Naive thymus-derived CD8-positive, alpha-beta T cell (primary cell): ENCODE measurements around the gene ERBB4. TPM values are rescaled to one million over a fixed set of nuclear protein-coding genes. Genes with fewer than 3 reads are reported as not detected.

Source experiments
- ATAC-seq, 2 donors: fragments of 150-1000 bp; cut with Tn5 transposase in 1 of 2; sonication (Bioruptor Pico), chemical (Tn5 transposase) in 1 of 2; 1 replicate in 1 of 2; 2 replicates in 1 of 2; pipeline ENCODE4 v1.10.0; 2021; ENCODE audit warnings: mild to moderate bottlenecking in 2 of 2, moderate library complexity in 2 of 2
- POLR2A ChIA-PET: fragments of 350-600 bp; sonication (Branson Sonifier 250); formaldehyde crosslinking; loops from one replicate; lab custom pipeline; 2021; ENCODE audit warnings: antibody characterized with exemption; lab: Charles Lee
- DNase-seq, 10 donors: peaks; one replicate each; pipeline versions ENCODE4 v3.0.0 to v3.0.0-alpha.2; 2020 to 2022
- H3K27ac Mint-ChIP-seq, 10 donors: one replicate each; pipeline ENCODE4 v1.8.0; 2020 to 2022; ENCODE audit warnings: mild to moderate bottlenecking in 10 of 10, mixed read lengths in 10 of 10, moderate library complexity in 4 of 10, inconsistent platforms in 1 of 10
- H3K27me3 Mint-ChIP-seq, 5 donors: one replicate each; pipeline ENCODE4 v1.8.0; 2021 to 2022; ENCODE audit warnings: mixed read lengths in 5 of 5
- H3K36me3 Mint-ChIP-seq, 3 donors: one replicate each; pipeline ENCODE4 v1.8.0; 2020 to 2022; ENCODE audit warnings: mixed read lengths in 3 of 3, mild to moderate bottlenecking in 2 of 3, inconsistent platforms in 1 of 3
- H3K4me1 Mint-ChIP-seq, 4 donors: one replicate each; pipeline ENCODE4 v1.8.0; 2021 to 2022; ENCODE audit warnings: mixed read lengths in 4 of 4
- H3K4me3 Mint-ChIP-seq, 10 donors: one replicate each; pipeline ENCODE4 v1.8.0; 2020 to 2022; ENCODE audit warnings: mild to moderate bottlenecking in 10 of 10, mixed read lengths in 10 of 10, moderate library complexity in 6 of 10, inconsistent platforms in 1 of 10
- H3K9me3 Mint-ChIP-seq, 9 donors: one replicate each; pipeline ENCODE4 v1.8.0; 2020 to 2022; ENCODE audit warnings: mixed read lengths in 9 of 9, mild to moderate bottlenecking in 3 of 9, inconsistent platforms in 1 of 9, moderate library complexity in 1 of 9
- polyA plus RNA-seq, 3 donors: library from polyadenylated mRNA; unstranded; fragments of 300-500 nt; fragmentation: Illumina TruSeq; gene quantifications; one replicate each; pipeline ENCODE4 v1.2.3, GENCODE V29; 2021
- total RNA-seq, 8 experiments: library from RNA in 2 of 8; stranded (reverse) in 2 of 8; gene quantifications; one replicate each; pipeline ENCODE4 v1.2.3 and lab custom pipeline; 2021 to 2026

Gene ERBB4
- total and polyA plus RNA-seq, 5 experiments from 2014 or later = not detected

DNA sequence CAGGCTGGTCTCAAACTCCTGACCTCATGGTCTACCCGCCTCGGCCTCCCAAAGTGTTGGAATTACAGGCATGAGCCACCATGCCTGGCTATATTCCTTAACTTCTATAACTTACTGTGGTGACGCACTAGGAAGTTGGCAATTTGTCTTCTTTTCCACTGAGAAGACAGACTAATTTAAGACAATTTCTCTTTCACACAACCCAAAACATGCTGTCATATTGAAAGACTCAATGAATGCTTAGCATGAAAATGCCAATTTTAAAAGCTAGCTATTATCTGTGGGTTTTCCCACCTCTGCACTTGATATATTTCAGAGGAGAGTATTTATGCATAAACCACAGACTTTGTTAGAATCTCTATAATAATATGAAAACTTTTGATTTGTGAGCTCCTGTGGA, 84.5 kb downstream of the ERBB4 start:
- POLR2A ChIA-PET = no interaction called here
- H3K4me1 Mint-ChIP-seq = no peaks in the 10 kb centered on the region
- H3K27ac Mint-ChIP-seq = no peak overlapping the region
- ATAC-seq = no peak
- no peaks in the 10 kb centered on the region for H3K27me3 Mint-ChIP-seq
- no peaks in the 10 kb centered on the region for H3K36me3 Mint-ChIP-seq
- no peak overlapping the region for H3K4me3 Mint-ChIP-seq
- no peak for DNase-seq
- peaks cover 0 to 6% (median 0%) of the 10 kb centered on the region in 9 donors for H3K9me3 Mint-ChIP-seq

DNA sequence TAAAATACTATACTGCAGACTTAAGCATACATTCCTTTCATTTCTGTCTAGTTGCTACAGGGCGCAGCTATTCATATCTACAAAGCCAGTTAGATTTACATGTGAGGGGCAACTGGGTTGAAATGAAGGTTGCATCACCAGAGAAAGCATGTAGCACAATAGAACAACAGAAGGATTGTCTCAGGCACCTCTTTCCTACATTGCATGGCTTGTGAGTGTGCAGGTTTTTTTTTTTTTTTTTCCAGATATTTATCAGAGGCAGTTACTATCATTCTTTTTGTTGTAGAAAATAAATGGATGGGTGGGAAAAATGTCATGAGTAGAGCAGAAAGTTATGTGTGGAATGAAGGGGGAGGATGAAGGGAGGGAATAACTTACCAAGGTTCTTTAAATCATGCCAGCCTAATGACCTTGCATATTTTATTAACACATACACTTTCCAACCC, 86.8 kb downstream of the ERBB4 start:
- H3K4me3 Mint-ChIP-seq = no peak overlapping the region
- ATAC-seq = no peak
- POLR2A ChIA-PET = no interaction called here

DNA sequence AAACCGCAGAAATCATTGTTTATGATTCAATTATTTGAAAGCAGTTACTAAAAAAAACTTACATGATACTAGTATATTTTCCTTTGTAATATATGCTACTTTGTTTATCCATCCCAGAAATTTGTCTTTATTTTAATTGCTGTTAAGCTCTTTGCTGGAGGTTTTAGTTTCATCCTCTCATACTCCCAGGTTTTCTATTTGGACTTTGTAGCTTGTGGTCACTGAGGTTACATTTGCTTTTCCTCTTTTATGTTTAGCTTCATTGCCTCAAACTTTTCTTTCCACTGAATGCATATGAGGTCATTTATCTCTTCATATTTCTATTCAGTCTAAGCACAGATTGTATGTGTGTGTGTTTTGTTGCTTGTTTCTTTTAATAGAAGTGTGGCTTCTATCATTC, 89.9 kb downstream of the ERBB4 start:
- ATAC-seq = no peak

More for the DNA sequence above, 86.8 kb downstream of the ERBB4 start:
- H3K9me3 Mint-ChIP-seq = no peaks in the 10 kb centered on the region
- no peaks in the 10 kb centered on the region for H3K36me3 Mint-ChIP-seq
- H3K27me3 Mint-ChIP-seq = no peaks in the 10 kb centered on the region
- DNase-seq = no peak
- no peaks in the 10 kb centered on the region for H3K4me1 Mint-ChIP-seq
- H3K27ac Mint-ChIP-seq = no peak overlapping the region

DNA sequence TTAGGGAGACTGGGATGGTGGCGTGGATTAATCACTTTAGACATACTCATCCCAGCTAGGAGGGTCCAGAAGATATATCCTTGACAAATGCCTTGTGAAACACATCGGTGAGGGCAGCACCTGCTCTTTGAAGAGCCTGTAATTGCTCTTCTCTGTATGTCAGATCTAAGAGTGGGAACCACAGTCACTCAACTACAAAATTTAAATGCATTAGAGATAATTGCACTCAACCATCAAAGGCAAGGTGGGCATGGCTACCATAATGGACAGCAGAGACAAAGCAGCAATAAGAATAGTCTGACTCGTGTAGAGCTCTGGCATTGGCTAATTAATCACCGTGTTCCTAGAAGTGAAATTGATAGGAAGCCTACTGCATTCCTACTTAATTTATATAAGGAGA, 96.8 kb downstream of the ERBB4 start:
- no peak overlapping the region for H3K27ac Mint-ChIP-seq
- ATAC-seq (no peak), DNase-seq (no peak)
- no peak overlapping the region for H3K4me3 Mint-ChIP-seq
- H3K4me1 Mint-ChIP-seq = no peaks in the 10 kb centered on the region
- POLR2A ChIA-PET = no interaction called here
- H3K36me3 Mint-ChIP-seq = no peaks in the 10 kb centered on the region
- peaks cover 0 to 24% (median 6%) of the 10 kb centered on the region in 9 donors for H3K9me3 Mint-ChIP-seq
- no peaks in the 10 kb centered on the region for H3K27me3 Mint-ChIP-seq

More for the DNA sequence above, 89.9 kb downstream of the ERBB4 start:
- Mint-ChIP-seq H3K4me1 (no peaks in the 10 kb centered on the region), H3K27ac (no peak overlapping the region), H3K9me3 (peaks cover 0 to 8% (median 0%) of the 10 kb centered on the region in 9 donors), H3K36me3 (no peaks in the 10 kb centered on the region), H3K4me3 (no peak overlapping the region), H3K27me3 (no peaks in the 10 kb centered on the region)
- no peak for DNase-seq
- POLR2A ChIA-PET = no interaction called here

DNA sequence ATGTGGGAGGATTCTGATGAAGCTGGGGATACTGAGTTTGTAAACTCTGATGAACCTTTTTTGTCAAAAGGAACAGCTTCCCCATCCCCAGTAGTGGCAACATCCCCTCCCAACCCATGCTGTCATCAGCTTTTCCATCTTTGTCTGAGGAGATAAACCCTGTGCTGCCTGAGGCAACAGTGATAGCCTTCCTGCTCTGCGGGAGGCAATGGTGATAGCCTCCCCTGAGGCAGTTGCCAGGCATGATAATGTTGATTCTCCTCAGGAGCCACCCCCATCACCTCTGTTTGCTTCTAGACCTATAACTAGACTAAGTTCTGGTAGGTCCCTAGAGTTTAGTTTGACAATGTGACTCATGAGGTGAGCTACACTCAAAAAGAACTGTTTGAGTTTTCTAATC, 97.5 kb downstream of the ERBB4 start:
- ATAC-seq (no peak), DNase-seq (no peak)
- Mint-ChIP-seq H3K27me3 (no peaks in the 10 kb centered on the region), H3K4me3 (no peak overlapping the region), H3K4me1 (no peaks in the 10 kb centered on the region), H3K27ac (no peak overlapping the region), H3K36me3 (no peaks in the 10 kb centered on the region), H3K9me3 (peaks cover 0 to 24% (median 6%) of the 10 kb centered on the region in 9 donors)
- POLR2A ChIA-PET = no interaction called here

DNA sequence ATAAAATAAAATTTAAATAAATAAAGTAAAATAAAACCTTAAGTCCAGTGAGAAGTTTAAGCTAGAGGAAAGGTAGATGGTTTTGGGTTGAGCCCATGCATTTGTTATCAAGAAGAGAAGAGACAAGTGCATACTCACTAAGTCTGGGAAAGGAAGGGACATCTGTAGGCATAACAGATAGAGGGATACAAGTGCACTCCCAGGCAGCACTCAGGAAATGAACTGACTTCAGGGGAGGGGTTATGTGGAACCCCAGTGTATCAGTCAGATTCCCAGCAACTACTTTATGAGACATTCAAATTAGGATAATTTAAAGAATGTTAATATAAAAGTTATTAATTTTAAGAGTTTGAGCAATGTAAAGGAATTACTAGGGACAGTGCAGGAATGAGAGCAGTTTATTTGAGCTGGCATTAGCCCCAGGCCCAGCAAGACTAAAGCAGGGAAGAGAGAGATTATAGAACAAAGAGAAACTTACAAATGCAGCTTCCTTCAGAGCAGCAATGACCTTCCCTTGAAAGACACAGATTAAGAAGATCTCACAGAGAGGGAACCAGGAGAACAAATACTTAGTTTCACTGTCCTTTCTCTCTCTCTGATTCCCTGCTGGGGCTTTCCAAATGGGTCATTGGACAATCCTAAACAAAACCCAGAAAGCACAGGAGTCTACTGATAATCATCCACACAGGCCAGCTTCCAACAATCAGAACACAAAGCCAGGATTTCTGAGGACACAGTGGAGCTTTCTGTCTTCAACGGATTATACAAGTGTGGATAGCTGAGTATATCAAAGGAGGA, 109.7 kb downstream of the ERBB4 start:
- H3K36me3 Mint-ChIP-seq = no peaks in the 10 kb centered on the region
- H3K27ac Mint-ChIP-seq = no peak overlapping the region
- no peak for ATAC-seq
- POLR2A ChIA-PET = no interaction called here
- no peaks in the 10 kb centered on the region for H3K4me1 Mint-ChIP-seq
- H3K4me3 Mint-ChIP-seq = no peak overlapping the region
- DNase-seq = no peak
- H3K27me3 Mint-ChIP-seq = peaks cover 0 to 4% (median 0%) of the 10 kb centered on the region in 5 donors
- peaks cover 0 to 8% (median 0%) of the 10 kb centered on the region in 9 donors for H3K9me3 Mint-ChIP-seq

DNA sequence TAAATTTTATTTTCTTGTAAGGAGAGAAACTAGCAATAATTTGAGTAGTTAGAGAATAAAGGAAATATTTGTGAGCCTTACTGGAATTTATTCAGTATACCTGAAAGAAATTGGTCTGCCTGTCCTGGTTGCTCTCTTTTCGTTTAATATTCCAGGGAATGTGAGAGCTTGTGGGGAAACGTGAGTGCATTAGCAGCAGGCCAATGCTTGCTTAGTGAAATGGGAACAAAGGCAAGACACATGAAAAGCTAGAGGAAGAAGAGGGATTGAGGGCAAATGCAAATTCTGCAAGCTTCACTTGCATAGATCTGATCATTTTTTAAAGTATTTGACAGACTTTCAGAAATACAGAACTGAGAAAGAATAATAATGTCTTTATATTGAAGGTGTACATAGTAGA, 111.0 kb downstream of the ERBB4 start:
- Mint-ChIP-seq H3K27ac (no peak overlapping the region), H3K4me1 (no peaks in the 10 kb centered on the region), H3K36me3 (no peaks in the 10 kb centered on the region), H3K27me3 (peaks cover 0 to 4% (median 0%) of the 10 kb centered on the region in 5 donors), H3K9me3 (peaks cover 0 to 8% (median 0%) of the 10 kb centered on the region in 9 donors), H3K4me3 (no peak overlapping the region)
- no peak for ATAC-seq
- DNase-seq = no peak
- POLR2A ChIA-PET = no interaction called here

DNA sequence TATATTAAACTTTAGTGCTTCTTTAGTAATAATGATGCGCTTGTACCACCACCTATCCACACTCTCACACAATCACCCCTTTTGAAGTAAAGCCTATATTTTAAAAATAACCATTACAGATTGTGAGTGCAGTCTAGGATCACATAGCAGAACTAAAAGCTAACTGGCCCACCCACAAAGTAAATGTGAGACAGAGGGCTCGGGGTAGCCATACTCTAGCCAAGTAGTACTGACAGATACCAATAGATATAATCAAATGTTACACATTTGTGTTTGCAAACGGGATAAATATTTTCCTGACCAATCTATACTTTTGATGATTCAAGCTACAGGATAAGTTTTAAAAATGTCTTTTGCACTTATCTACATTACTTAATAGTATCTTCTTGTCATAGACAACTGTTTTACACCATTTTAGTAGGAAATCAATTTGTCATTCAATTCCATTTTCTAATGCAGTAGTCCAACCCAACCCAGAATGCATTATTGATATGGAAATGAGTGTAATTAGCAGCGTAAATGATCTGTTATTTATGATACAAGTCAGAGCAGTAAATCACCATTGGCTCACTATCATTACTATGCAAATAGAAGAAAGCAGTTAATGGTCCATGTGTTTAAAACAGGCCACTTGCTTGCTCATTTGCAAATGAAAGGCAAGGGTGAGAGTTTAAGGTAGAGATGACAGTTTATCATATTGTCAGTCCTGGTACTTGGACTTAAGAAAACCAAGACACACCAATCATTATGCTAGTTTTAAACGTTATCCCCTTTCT, 111.8 kb downstream of the ERBB4 start:
- no peak overlapping the region for H3K27ac Mint-ChIP-seq
- no peaks in the 10 kb centered on the region for H3K4me1 Mint-ChIP-seq
- peaks cover 0 to 4% (median 0%) of the 10 kb centered on the region in 5 donors for H3K27me3 Mint-ChIP-seq
- ATAC-seq (no peak), DNase-seq (no peak)
- H3K4me3 Mint-ChIP-seq = no peak overlapping the region
- peaks cover 0 to 6% (median 0%) of the 10 kb centered on the region in 9 donors for H3K9me3 Mint-ChIP-seq
- POLR2A ChIA-PET = no interaction called here
- H3K36me3 Mint-ChIP-seq = no peaks in the 10 kb centered on the region

DNA sequence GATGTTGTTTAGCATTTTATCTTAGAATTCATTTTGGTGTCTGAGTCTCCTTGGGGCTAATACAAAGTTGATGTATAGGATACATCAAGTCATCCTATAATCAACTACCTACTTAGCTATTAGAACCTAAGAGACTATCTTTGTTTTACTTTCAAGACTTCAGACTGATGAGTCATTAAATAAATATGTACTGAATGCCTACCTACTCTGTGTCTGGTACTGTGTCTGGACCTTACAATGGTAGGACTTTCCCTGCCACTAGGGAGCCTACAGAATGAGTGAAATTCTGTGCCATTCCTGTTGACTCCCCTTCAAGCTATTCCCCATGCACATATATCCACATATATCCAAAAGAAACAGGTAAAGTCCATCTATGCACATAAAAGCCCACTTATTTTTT, 114.5 kb downstream of the ERBB4 start:
- H3K27ac Mint-ChIP-seq = no peak overlapping the region
- DNase-seq (no peak), ATAC-seq (no peak)
- no peaks in the 10 kb centered on the region for H3K4me1 Mint-ChIP-seq
- POLR2A ChIA-PET = no interaction called here
- H3K36me3 Mint-ChIP-seq = no peaks in the 10 kb centered on the region
- H3K9me3 Mint-ChIP-seq = peaks cover 0 to 5% (median 0%) of the 10 kb centered on the region in 9 donors
- no peak overlapping the region for H3K4me3 Mint-ChIP-seq
- no peaks in the 10 kb centered on the region for H3K27me3 Mint-ChIP-seq

DNA sequence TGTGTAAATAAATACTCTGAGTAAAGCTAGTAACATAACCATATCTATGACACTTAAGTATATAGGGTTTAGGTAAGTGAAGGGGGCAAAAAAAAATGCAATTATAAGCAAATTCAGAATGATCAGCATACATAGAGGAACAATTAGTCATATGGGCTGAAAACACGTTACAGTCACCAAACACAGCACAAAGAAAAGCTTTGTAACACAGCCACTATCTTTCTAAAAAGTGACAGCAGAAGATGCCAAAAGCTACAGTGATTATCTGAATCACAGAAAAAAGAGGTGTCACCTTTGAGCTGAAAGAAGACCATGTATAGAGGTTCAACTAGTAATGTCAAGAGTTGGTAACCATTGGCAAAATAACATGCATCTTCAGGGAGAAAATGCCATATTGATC, 115.5 kb downstream of the ERBB4 start:
- DNase-seq (no peak), ATAC-seq (no peak)
- H3K4me1 Mint-ChIP-seq = no peaks in the 10 kb centered on the region
- H3K27me3 Mint-ChIP-seq = no peaks in the 10 kb centered on the region
- no peak overlapping the region for H3K4me3 Mint-ChIP-seq
- POLR2A ChIA-PET = no interaction called here
- H3K27ac Mint-ChIP-seq = no peak overlapping the region
- peaks cover 0 to 5% (median 0%) of the 10 kb centered on the region in 9 donors for H3K9me3 Mint-ChIP-seq
- H3K36me3 Mint-ChIP-seq = no peaks in the 10 kb centered on the region

DNA sequence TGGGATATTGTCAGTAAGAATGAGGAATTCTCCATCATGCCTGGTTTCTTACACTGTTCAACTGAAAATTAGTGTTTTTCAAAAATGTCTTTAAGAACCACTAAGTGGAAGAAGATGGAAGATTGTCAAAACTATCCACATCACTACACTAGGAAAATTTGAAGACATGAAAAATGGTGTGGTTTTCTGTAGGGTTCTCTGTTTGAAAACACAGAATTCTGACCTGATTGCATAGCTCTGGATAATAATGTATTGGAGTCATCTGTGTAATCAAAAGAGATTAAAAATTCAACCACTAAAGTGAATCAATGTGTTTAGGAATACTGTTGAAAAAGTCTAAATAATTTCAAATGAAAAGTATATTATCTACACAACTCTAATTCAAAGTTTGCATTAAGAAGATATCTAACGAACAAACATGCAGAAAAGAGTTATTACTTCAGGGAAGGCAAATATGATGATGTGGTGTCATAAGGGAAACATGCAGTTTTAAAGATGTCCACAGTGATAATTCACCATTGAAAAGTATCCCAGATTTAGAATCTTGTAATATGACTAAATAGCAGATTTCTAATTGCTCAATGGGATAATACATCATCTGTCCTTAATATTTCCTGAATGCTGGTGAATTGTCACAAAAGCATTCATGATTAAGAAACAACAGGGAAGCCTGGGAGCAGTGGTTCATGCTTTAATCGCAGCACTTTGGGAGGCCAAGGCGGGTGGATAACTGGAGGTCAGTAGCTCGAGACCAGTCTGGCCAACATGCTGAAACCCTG, 116.9 kb downstream of the ERBB4 start:
- Mint-ChIP-seq H3K9me3 (peaks cover 0 to 5% (median 0%) of the 10 kb centered on the region in 9 donors), H3K4me3 (no peak overlapping the region), H3K4me1 (no peaks in the 10 kb centered on the region), H3K27ac (no peak overlapping the region), H3K36me3 (no peaks in the 10 kb centered on the region), H3K27me3 (no peaks in the 10 kb centered on the region)
- DNase-seq (no peak), ATAC-seq (no peak)
- POLR2A ChIA-PET = no interaction called here

DNA sequence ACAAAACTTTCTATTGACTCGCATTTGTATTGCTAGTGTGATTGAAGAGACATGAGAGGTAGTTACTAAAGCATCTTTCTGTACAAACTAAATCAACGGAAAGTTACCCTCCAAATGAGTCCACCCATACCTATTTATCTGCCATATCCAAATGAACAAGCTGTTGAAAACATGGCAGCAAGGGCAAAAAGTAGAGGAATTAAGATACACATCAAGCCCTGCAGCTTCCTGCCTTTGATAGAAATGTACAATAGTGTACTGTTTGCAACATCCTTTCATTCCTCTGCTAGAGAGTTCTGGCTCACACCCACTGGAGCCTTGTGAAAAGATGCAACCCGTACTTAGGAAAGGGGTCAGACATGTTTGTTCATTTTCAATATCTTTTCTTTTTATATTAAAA, 122.5 kb downstream of the ERBB4 start:
- POLR2A ChIA-PET = no interaction called here
- Mint-ChIP-seq H3K36me3 (no peaks in the 10 kb centered on the region), H3K4me1 (no peaks in the 10 kb centered on the region), H3K27ac (no peak overlapping the region), H3K4me3 (no peak overlapping the region), H3K27me3 (no peaks in the 10 kb centered on the region), H3K9me3 (peaks cover 0 to 8% (median 0%) of the 10 kb centered on the region in 9 donors)
- ATAC-seq = no peak
- DNase-seq = no peak
